HG03571 (cell line): Measurements from ENCODE around the gene KDM2A.

Experiments used
- ATAC-seq: cut with Tn5 transposase; IDR thresholded peaks from one replicate; pipeline ENCODE4 v1.9.1; 2021; ENCODE audit not compliant: unreplicated experiment

Gene KDM2A

GRCh38 chr11:67282876-67283371 lies 163.9 kb downstream of the KDM2A start:
- ATAC-seq, result no peak

GRCh38 chr11:67283481-67283963 lies 164.5 kb downstream of the KDM2A start:
- no peak for ATAC-seq

GRCh38 chr11:67284811-67285540 lies 165.9 kb downstream of the KDM2A start:
- no peak for ATAC-seq

- no peak for ATAC-seq
Measured at GRCh38 chr11:67285541-67286498, 166.8 kb downstream of the KDM2A start.

- no peak for ATAC-seq
Measured at GRCh38 chr11:67286621-67287333, 167.7 kb downstream of the KDM2A start.

- ATAC-seq, result no peak
Measured at GRCh38 chr11:67287355-67288197, 168.5 kb downstream of the KDM2A start.

- no peak for ATAC-seq
Measured at GRCh38 chr11:67288198-67288451, 169.1 kb downstream of the KDM2A start.

- ATAC-seq, result peak; percentile 44
Measured at GRCh38 chr11:67288452-67289225, 169.6 kb downstream of the KDM2A start.

- no peak for ATAC-seq
Measured at GRCh38 chr11:67289226-67289650, 170.2 kb downstream of the KDM2A start, which contains the start of gene ANKRD13D. TSS of gene ANKRD13D (plus strand) at chr11:67289303. CDS start at chr11:67289461, 158 bp downstream.

GRCh38 chr11:67289651-67290479 lies 170.8 kb downstream of the KDM2A start:
- ATAC-seq, result no peak

- no peak for ATAC-seq
Measured at GRCh38 chr11:67290801-67291200, 171.7 kb downstream of the KDM2A start.

- ATAC-seq, result no peak
Measured at GRCh38 chr11:67291481-67292381, 172.7 kb downstream of the KDM2A start.

GRCh38 chr11:67292671-67293070 lies 173.6 kb downstream of the KDM2A start:
- ATAC-seq, result no peak

GRCh38 chr11:67293090-67293489 lies 174.0 kb downstream of the KDM2A start:
- no peak for ATAC-seq

- no peak for ATAC-seq
Measured at GRCh38 chr11:67295846-67296245, 176.8 kb downstream of the KDM2A start.

- no peak for ATAC-seq
Measured at GRCh38 chr11:67298786-67299185, 179.7 kb downstream of the KDM2A start.

GRCh38 chr11:67299471-67300191 lies 180.6 kb downstream of the KDM2A start:
- ATAC-seq, result no peak
